KOPT-K1 (cell line): Measurements from ENCODE around the gene ZBTB7C.

Source experiments
- H3K27ac ChIP-seq: fragments of 200-600 bp; sonication (generic); 2 replicates; pipeline ENCODE4 v1.5.1; 2016; ENCODE audit warnings: antibody characterized with exemption, mild to moderate bottlenecking, low read depth, low read length; ENCODE audit not compliant: poor library complexity, severe bottlenecking
- H3K36me3 ChIP-seq: fragments of 200-600 bp; sonication (generic); 2 replicates; pipeline ENCODE4 v1.5.1; 2017; ENCODE audit warnings: antibody characterized with exemption, mild to moderate bottlenecking, low read length, moderate library complexity; ENCODE audit not compliant: insufficient read depth
- H3K9me3 ChIP-seq: fragments of 200-600 bp; sonication (generic); 2 replicates; pipeline ENCODE4 v1.5.1; 2017; ENCODE audit warnings: antibody characterized with exemption, low read length, mild to moderate bottlenecking; ENCODE audit not compliant: insufficient read depth, poor library complexity, severe bottlenecking

ZBTB7C gene

DNA sequence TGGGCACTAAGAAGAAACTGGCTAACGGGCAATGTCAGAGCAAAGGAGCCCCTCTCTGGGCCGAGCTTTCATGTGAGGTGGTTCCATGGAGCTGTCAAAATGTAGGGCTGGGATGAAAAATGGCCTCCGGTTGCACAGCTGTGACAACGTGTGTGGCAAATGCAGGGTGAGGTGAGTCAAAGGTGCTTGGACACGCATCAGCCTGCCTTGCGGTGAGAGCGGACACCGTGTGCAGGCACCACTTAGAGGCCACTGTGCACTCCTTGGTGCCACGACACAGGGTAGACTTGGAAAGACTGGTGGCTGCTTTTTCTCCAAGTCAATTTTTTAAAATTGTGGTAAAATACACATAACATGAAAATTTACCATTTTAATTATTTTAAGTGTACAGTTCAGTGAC is 195.4 kb downstream of the ZBTB7C start:
- Histone ChIP-seq H3K9me3 (peaks cover 6% of the 10 kb centered on the region), H3K27ac (no peak overlapping the region)

DNA sequence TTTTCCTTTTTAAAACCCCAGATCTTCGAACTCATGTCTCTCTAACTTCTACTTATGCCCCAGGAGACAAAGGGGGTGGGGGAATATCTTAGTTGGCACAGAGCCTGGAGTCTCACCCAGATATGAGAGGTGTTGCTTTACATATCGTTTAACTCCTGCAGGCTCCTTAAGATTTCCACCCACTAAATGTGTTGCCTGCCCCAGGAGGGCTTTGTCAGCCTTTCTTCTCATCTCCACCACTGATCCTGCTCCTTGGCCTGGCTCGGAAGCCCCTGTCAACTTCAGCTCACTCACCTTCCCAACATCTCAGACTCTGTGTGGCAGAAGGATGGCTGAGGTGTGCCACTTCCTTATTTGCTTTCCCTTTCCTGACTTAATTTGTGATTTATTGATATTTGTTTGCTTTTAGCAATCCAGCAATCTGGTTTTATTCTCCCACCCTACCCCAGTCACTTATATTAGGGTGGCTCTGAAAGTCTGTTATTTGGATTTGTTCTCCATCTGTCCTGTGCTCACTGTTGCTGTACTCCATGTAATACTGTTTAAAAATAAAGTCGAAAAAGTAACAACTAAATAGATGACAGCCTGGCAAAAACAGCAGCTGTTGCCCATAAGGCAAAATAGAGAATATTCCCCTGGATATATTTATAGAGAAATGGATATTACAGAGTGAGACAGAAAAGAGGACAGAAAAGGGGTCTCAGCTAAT is 200.6 kb downstream of the ZBTB7C start:
- Histone ChIP-seq H3K27ac (no peak overlapping the region), H3K9me3 (peaks cover 6% of the 10 kb centered on the region), H3K36me3 (no peaks in the 10 kb centered on the region)

More for the DNA sequence above, 195.4 kb downstream of the ZBTB7C start:
- H3K36me3 ChIP-seq = no peaks in the 10 kb centered on the region

GRCh38 chr18:48207733-48208132 is 201.4 kb downstream of the ZBTB7C start:
- Histone ChIP-seq H3K27ac (no peak overlapping the region), H3K36me3 (no peaks in the 10 kb centered on the region)

GRCh38 chr18:48206887-48207286 is 202.3 kb downstream of the ZBTB7C start:
- Histone ChIP-seq H3K27ac (no peak overlapping the region), H3K36me3 (no peaks in the 10 kb centered on the region), H3K9me3 (peaks cover 6% of the 10 kb centered on the region)

More at GRCh38 chr18:48207733-48208132, 201.4 kb downstream of the ZBTB7C start:
- peaks cover 6% of the 10 kb centered on the region for H3K9me3 ChIP-seq

- Histone ChIP-seq H3K27ac (no peak overlapping the region), H3K9me3 (no peaks in the 10 kb centered on the region), H3K36me3 (no peaks in the 10 kb centered on the region)
These were observed 205.1 kb downstream of the ZBTB7C start for GRCh38 chr18:48203961-48204666.

DNA sequence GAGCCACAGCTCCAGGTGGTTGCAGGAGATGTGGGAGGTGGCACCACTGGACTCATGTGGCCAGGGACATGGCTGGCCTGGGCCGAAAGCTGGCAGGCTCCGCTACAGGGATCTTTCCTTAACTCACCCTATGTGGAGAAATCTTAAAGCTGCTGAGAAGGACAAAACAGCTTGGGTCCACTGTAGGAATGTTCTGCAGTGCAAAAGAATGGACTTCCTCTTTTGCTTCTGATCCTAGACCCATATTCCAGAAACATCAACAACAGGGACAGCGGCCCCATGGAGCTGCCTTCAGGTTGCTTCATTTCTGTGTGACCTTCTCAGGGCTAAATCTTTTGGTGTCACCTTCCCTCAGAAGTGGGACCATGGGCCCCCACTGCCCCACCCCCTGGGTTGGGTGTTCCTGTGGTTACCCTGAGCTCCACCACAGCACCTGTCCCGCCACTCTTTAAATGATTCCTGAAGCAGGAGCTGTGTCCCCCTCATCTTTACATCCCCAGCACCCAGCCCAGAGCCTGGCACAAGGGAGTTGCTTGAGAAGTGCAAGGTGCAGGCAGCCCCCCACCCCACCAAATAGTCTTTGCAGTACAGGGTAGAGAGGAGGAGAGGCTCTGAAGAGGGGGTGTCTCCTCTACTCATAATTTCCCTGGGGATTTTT is 205.8 kb downstream of the ZBTB7C start:
- Histone ChIP-seq H3K9me3 (no peaks in the 10 kb centered on the region), H3K36me3 (no peaks in the 10 kb centered on the region), H3K27ac (no peak overlapping the region)

DNA sequence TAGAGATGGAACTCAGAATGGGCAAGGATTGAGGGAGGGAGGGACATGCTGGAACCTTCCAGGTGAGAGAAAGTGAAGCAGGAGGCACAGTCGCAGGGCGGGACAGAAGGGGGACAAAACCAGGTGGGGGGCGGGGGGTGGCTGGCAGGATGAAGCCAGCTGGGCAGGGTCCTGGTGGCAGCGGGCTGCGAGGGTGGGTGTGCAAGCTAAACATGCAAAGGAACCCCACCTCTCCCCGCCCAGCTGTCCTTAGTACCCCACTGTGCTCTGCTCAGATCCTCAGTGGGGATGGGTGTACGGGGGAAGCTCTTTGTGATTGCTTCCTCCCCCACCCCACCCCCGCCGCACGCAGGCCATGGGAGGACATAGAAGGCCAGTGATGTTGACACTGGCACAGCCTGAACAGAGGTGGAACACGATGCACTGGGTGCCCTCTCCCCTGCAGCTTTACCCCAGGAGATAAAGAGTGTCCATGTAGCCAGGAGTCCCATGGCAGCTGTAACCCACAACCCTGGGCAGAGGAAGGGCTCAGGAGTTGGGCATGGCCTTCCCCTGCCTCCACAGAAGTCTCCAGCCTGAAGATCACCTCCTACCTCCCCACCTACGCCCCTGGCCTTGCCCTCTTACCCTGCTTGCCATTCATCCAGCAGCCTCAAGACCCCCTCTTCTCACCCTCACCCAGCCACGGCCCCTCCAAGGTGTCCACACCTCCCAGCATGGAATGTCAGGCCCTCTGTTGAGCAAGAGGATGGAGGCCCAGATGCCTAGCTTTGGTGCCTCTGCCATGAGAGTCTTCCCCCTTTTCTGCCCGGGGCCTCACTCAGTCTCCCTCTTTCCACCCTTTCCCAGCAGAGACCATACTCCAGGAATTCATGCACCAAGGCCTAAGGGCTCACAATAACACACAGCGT is 206.6 kb downstream of the ZBTB7C start:
- H3K9me3 ChIP-seq = no peaks in the 10 kb centered on the region
- no peaks in the 10 kb centered on the region for H3K36me3 ChIP-seq
- no peak overlapping the region for H3K27ac ChIP-seq

DNA sequence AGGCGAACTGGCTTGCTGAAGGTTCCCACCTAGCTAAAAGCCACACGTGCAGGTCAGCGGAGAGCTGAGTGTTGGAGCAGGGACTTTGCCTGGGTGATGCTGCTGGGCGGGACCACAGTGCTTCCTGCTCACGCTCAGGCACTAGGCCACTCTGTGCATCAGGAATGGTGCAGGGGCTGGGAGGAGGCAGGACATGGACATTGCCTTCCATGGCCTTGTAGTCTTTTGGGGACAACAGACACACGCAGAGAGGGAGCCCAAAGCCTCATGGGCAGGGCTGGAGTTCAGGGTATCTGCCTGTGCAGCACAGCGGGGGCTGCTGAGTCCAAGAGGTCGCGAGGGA is 207.2 kb downstream of the ZBTB7C start:
- Histone ChIP-seq H3K36me3 (no peaks in the 10 kb centered on the region), H3K27ac (no peak overlapping the region), H3K9me3 (no peaks in the 10 kb centered on the region)

DNA sequence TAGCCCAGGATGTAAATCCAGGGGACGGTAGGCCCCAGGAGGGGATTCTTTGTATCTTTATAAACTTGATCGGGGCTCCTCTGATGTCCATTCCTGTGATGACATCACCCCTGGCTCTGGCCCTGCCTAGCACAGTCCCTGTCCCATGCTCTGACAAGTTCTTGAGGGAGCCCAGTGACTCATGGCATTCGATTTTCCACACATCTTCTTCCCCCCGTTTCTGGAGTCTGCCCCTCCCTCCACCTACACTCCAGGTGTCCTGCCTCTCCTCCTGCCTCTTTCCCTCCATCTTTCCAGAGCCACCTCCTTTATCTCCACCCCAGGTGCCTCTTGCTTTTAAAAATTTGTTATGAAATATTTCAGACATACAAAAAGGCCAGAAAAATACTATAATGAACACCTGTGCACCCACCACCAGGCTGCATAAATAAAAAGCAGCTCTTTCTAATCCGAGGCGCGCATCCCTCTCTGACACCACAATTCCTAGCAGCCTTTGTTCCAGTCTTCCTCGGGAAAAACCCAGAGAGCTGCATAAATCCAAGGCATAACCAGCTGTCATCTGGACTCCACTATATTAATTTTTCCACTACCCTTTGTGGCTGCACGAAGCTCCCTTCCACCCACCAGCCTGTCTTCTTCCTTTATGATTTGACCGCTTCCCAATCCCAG is 207.7 kb downstream of the ZBTB7C start:
- Histone ChIP-seq H3K27ac (no peak overlapping the region), H3K9me3 (no peaks in the 10 kb centered on the region), H3K36me3 (no peaks in the 10 kb centered on the region)

DNA sequence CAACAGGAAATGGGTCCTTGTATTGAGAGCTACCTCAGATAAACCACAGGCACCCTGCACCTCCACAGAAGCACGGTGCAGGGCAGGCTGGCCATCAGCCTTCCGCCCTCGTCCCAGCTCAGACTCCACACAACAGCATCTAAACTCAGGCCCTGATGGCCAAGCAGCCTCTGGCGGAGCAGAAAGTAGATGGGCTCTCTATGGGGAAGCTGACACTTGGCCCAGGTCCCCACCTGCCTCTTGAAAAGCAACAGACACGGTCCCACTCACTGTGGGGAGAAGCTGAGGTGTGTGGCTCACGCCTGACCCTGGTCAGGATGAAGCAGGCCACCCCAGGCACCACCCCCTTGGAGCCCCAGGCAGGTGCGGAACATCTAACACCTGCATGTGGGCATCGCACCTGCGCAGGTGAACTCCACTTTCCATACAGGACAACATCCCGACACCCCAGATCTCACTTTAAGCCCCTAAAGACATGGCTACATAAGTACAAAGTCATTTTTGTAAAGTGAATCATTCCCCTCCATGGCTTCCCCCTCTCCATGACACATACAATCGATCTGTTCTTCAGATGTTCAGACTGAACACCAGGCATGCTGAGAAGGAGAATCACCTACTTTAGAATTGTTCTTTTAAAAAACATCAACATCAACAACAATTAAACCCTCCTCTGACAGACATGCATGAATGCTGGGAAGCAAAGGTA is 208.4 kb downstream of the ZBTB7C start:
- Histone ChIP-seq H3K36me3 (no peaks in the 10 kb centered on the region), H3K9me3 (no peaks in the 10 kb centered on the region), H3K27ac (no peak overlapping the region)

DNA sequence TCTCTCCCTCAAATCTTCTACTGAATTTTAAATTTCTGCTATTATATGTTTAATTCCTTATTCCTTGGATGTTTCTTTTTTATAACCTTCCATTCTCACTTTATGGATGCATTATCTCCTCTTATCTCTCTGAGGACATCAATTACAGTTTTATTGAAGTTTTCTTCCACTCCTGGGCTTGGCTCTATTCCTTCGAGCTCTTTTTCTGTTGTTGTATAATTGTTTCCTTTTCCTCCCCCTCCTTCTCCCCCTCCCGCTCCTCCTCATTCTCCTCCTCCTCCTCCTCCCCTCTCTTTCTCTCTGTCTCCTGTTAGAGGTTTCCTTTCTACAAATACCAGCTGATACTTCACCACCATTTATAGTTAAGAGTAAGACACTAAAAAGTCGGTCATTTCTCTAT is 209.8 kb downstream of the ZBTB7C start:
- Histone ChIP-seq H3K36me3 (no peaks in the 10 kb centered on the region), H3K9me3 (no peaks in the 10 kb centered on the region), H3K27ac (no peak overlapping the region)

GRCh38 chr18:48197819-48198218 is 211.4 kb downstream of the ZBTB7C start:
- Histone ChIP-seq H3K36me3 (no peaks in the 10 kb centered on the region), H3K9me3 (no peaks in the 10 kb centered on the region)

DNA sequence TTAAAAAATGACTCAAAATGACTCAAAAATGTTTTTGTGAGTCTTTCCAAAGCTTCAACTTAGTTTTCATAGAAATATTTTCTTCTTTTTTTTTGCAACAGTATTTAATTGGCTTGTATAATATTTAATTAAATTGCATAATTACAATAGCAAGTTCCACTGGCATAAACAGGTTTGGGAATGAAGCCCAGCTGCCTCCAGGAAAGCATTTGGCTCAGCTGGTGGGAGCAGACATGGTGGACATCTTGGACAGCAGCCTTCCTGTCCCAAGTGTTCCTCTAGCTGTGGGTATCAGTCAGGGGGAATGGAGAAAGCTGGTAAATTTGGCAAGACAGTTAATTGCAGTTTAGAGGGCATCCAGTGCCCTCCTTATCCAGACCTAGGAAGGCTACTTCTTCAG is 213.4 kb downstream of the ZBTB7C start:
- H3K9me3 ChIP-seq = no peaks in the 10 kb centered on the region
- no peaks in the 10 kb centered on the region for H3K36me3 ChIP-seq
- no peak overlapping the region for H3K27ac ChIP-seq

More at GRCh38 chr18:48197819-48198218, 211.4 kb downstream of the ZBTB7C start:
- H3K27ac ChIP-seq = no peak overlapping the region
